HG02884 (cell line): Measurements from ENCODE around the gene CIAO2A.
A peak's percentile ranks its signal among the peaks of the same experiment; 100 is the strongest.
"Not testable (repeated sequence)": the region's sequence is repeated elsewhere in the genome, so short reads cannot be mapped to it uniquely, and the experiment has no call there.

Source experiments
- ATAC-seq: cut with Tn5 transposase; IDR thresholded peaks from one replicate; pipeline ENCODE4 v1.9.1; 2021; ENCODE audit warnings: mild to moderate bottlenecking, moderate library complexity; ENCODE audit not compliant: unreplicated experiment

The CIAO2A gene

GRCh38 chr15:64093627-64094417, at the start of gene CIAO2A:
TSS of gene CIAO2A (minus strand) at chr15:64093838. CDS start at chr15:64093768, 70 bp downstream.
- ATAC-seq: peak; percentile 48

GRCh38 chr15:64143276-64143675, 49.6 kb upstream of the CIAO2A start:
- ATAC-seq: no peak

- no peak for ATAC-seq
Observed at GRCh38 chr15:64141798-64142512, 48.3 kb upstream of the CIAO2A start.

- no peak for ATAC-seq
Observed at GRCh38 chr15:64138331-64138941, 44.8 kb upstream of the CIAO2A start.

GRCh38 chr15:64137226-64137833, 43.7 kb upstream of the CIAO2A start:
- ATAC-seq: no peak

GRCh38 chr15:64136347-64136746, 42.7 kb upstream of the CIAO2A start:
- ATAC-seq: no peak

- no peak for ATAC-seq
Observed at GRCh38 chr15:64134345-64134829, 40.7 kb upstream of the CIAO2A start.

- no peak for ATAC-seq
Observed at GRCh38 chr15:64133623-64134344, 40.1 kb upstream of the CIAO2A start.

- ATAC-seq: no peak
Observed at GRCh38 chr15:64132217-64132616, 38.6 kb upstream of the CIAO2A start.

GRCh38 chr15:64131547-64131946, 37.9 kb upstream of the CIAO2A start:
- ATAC-seq: no peak

- ATAC-seq: no peak
Observed at GRCh38 chr15:64130159-64130558, 36.5 kb upstream of the CIAO2A start.

- ATAC-seq: no peak
Observed at GRCh38 chr15:64127521-64128270, 34.1 kb upstream of the CIAO2A start.

- no peak for ATAC-seq
Observed at GRCh38 chr15:64125978-64126377, 32.3 kb upstream of the CIAO2A start.

- no peak for ATAC-seq
Observed at GRCh38 chr15:64122936-64123351, 29.3 kb upstream of the CIAO2A start.

- ATAC-seq: no peak
Observed at GRCh38 chr15:64122444-64122843, 28.8 kb upstream of the CIAO2A start.

GRCh38 chr15:64121614-64122013, 28.0 kb upstream of the CIAO2A start:
- ATAC-seq: no peak

GRCh38 chr15:64120322-64120721, 26.7 kb upstream of the CIAO2A start:
- not testable (repeated sequence) for ATAC-seq

- no peak for ATAC-seq
Observed at GRCh38 chr15:64117759-64118487, 24.3 kb upstream of the CIAO2A start.

- ATAC-seq: no peak
Observed at GRCh38 chr15:64112904-64113303, 19.3 kb upstream of the CIAO2A start.
